ENCODE results near the gene JOSD2.

JOSD2 gene

GRCh38 chr19:50512999-50513745, 2.2 kb upstream of the JOSD2 start:
- DNase-seq (ENCODE audit: low read depth), result no peak

- DNase-seq (ENCODE audit: low read depth), result no peak
These were observed 1.4 kb upstream of the JOSD2 start for GRCh38 chr19:50512112-50512998.

- DNase-seq (ENCODE audit: low read depth), result no peak
These were observed 307 bp downstream of the JOSD2 start for GRCh38 chr19:50510700-50511068.

- no peak for DNase-seq (ENCODE audit: low read depth)
These were observed 795 bp downstream of the JOSD2 start for GRCh38 chr19:50510121-50510670.

- no peak for DNase-seq (ENCODE audit: low read depth)
These were observed 1.6 kb downstream of the JOSD2 start for GRCh38 chr19:50509366-50509765.

GRCh38 chr19:50508843-50509190, 2.2 kb downstream of the JOSD2 start:
- DNase-seq (ENCODE audit: low read depth), result no peak

- DNase-seq (ENCODE audit: low read depth), result no peak
These were observed 3.6 kb downstream of the JOSD2 start for GRCh38 chr19:50507376-50507775.

- DNase-seq (ENCODE audit: low read depth), result no peak
These were observed 4.3 kb downstream of the JOSD2 start for GRCh38 chr19:50506700-50507099.

- no peak for DNase-seq (ENCODE audit: low read depth)
These were observed 5.0 kb downstream of the JOSD2 start for GRCh38 chr19:50505856-50506611.

GRCh38 chr19:50501568-50502475, 9.2 kb downstream of the JOSD2 start:
- DNase-seq (ENCODE audit: low read depth), result no peak

GRCh38 chr19:50501186-50501567, 9.8 kb downstream of the JOSD2 start:
- DNase-seq (ENCODE audit: low read depth), result no peak

- DNase-seq (ENCODE audit: low read depth), result no peak
These were observed 10.2 kb downstream of the JOSD2 start for GRCh38 chr19:50500753-50501151.

- DNase-seq (ENCODE audit: low read depth), result no peak
These were observed 10.8 kb downstream of the JOSD2 start for GRCh38 chr19:50500060-50500752.

GRCh38 chr19:50498219-50499056, 12.6 kb downstream of the JOSD2 start:
- no peak for DNase-seq (ENCODE audit: low read depth)

GRCh38 chr19:50497022-50497405, 14.0 kb downstream of the JOSD2 start:
- DNase-seq (ENCODE audit: low read depth), result no peak

GRCh38 chr19:50496189-50497021, 14.6 kb downstream of the JOSD2 start:
- DNase-seq (ENCODE audit: low read depth), result no peak

- no peak for DNase-seq (ENCODE audit: low read depth)
These were observed 15.9 kb downstream of the JOSD2 start for GRCh38 chr19:50495020-50495531.

GRCh38 chr19:50494186-50495019, 16.6 kb downstream of the JOSD2 start:
- DNase-seq (ENCODE audit: low read depth), result no peak

All from stimulated activated CD8-positive, alpha-beta memory T cell treated with anti-CD3 and anti-CD28 coated beads, Interleukin-15, amount 100 ng/mL, for 1 hour (primary cell).